ENCODE results near the gene GHR. TPM values are rescaled to one million over a fixed set of nuclear protein-coding genes. Genes with fewer than 3 reads are reported as not detected.

GHR gene
- total RNA-seq, 1 donor from 2014 or later, result 0.61 TPM

GRCh38 chr5:42745856-42746255, 322.6 kb downstream of the GHR start:
- Mint-ChIP-seq H3K27me3 (ENCODE audit: low read depth) (no peaks in the 10 kb centered on the region), H3K36me3 (ENCODE audit: low read depth) (no peaks in the 10 kb centered on the region), H3K4me1 (no peaks in the 10 kb centered on the region), H3K27ac (ENCODE audit: unreplicated experiment) (no peak overlapping the region), H3K4me3 (no peak overlapping the region), H3K9me3 (no peaks in the 10 kb centered on the region)
- TF ChIP-seq, protein P1, sequence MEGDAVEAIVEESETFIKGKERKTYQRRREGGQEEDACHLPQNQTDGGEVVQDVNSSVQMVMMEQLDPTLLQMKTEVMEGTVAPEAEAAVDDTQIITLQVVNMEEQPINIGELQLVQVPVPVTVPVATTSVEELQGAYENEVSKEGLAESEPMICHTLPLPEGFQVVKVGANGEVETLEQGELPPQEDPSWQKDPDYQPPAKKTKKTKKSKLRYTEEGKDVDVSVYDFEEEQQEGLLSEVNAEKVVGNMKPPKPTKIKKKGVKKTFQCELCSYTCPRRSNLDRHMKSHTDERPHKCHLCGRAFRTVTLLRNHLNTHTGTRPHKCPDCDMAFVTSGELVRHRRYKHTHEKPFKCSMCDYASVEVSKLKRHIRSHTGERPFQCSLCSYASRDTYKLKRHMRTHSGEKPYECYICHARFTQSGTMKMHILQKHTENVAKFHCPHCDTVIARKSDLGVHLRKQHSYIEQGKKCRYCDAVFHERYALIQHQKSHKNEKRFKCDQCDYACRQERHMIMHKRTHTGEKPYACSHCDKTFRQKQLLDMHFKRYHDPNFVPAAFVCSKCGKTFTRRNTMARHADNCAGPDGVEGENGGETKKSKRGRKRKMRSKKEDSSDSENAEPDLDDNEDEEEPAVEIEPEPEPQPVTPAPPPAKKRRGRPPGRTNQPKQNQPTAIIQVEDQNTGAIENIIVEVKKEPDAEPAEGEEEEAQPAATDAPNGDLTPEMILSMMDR (conservative IDR thresholded peaks at IDR 0.05), result no peak
- no peak for DNase-seq (ENCODE audit: low read depth, low spot score)

DNA sequence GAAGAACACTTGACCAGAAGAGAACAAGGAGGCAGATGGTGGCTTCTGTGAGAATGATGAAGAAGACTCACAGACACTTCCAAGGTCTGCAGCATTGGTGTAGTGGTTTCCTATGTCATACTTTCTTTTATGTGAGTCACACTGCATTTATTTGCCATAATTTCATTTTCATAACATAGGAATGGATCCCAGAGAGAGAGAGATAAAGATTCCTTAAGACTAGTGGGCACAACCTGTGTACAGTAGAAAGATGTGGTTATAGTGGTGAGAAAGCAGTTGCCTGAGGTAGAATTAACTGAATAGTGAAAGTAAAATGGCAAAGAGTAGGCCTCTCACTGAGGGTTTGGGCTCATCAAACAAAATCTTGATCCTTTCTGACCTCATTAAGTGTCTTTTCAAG, 325.8 kb downstream of the GHR start:
- Mint-ChIP-seq H3K4me3 (no peak overlapping the region), H3K27me3 (ENCODE audit: low read depth) (no peaks in the 10 kb centered on the region), H3K4me1 (no peaks in the 10 kb centered on the region), H3K27ac (ENCODE audit: unreplicated experiment) (no peak overlapping the region), H3K36me3 (ENCODE audit: low read depth) (no peaks in the 10 kb centered on the region), H3K9me3 (no peaks in the 10 kb centered on the region)
- DNase-seq (ENCODE audit: low read depth, low spot score), result no peak
- TF ChIP-seq, protein P1 (conservative IDR thresholded peaks at IDR 0.05), result no peak

DNA sequence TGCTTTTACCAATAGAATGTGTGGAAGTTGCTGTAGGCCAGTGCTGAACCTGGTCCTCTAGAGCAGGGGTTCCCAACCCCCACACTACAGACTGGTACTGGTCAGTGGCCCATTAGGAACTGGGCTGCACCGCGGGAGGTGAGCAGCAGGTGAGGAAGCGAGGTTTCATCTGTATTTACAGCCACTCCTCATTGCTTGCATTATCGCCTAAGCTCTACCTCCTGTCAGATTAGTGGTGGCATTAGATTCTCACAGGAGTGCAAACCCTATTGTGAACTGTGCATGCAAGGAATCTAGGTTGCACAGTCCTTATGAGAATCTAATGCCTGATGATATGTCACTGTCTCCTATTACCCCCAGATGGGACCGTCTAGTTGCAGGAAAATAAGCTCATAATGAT, 327.3 kb downstream of the GHR start:
- no peak overlapping the region for H3K4me3 Mint-ChIP-seq
- H3K27me3 Mint-ChIP-seq (ENCODE audit: low read depth), result no peaks in the 10 kb centered on the region
- H3K9me3 Mint-ChIP-seq, result no peaks in the 10 kb centered on the region
- H3K36me3 Mint-ChIP-seq (ENCODE audit: low read depth), result no peaks in the 10 kb centered on the region
- DNase-seq (ENCODE audit: low read depth, low spot score), result no peak
- no peaks in the 10 kb centered on the region for H3K4me1 Mint-ChIP-seq
- TF ChIP-seq, protein P1 (conservative IDR thresholded peaks at IDR 0.05), result no peak
- no peak overlapping the region for H3K27ac Mint-ChIP-seq (ENCODE audit: unreplicated experiment)

DNA sequence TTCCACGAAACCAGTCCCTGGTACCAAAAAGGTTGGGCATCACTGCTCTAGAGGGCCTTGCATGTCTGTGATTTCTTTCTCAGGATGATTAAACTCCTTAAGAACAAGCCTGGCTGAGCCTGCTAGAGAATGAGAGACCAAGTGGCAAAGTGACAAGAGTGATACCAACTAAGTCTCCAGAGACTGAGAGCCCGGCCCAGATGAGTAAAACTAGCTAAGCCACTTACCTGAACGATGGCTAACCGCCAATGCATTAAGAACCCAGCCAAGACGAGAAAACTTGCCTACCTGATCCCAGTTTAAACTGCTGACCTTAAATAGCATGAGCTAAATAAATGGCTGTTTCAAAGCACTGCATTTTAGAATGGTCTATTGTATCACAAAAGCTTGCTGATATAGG, 327.8 kb downstream of the GHR start:
- no peak for DNase-seq (ENCODE audit: low read depth, low spot score)
- TF ChIP-seq, protein P1 (conservative IDR thresholded peaks at IDR 0.05), result no peak
- H3K4me3 Mint-ChIP-seq, result no peak overlapping the region
- H3K27ac Mint-ChIP-seq (ENCODE audit: unreplicated experiment), result no peak overlapping the region
- no peaks in the 10 kb centered on the region for H3K9me3 Mint-ChIP-seq
- H3K27me3 Mint-ChIP-seq (ENCODE audit: low read depth), result no peaks in the 10 kb centered on the region
- H3K4me1 Mint-ChIP-seq, result no peaks in the 10 kb centered on the region
- H3K36me3 Mint-ChIP-seq (ENCODE audit: low read depth), result no peaks in the 10 kb centered on the region

- no peaks in the 10 kb centered on the region for H3K9me3 Mint-ChIP-seq
Observed at GRCh38 chr5:42753099-42753498, 329.9 kb downstream of the GHR start.

More at GRCh38 chr5:42753099-42753498, 329.9 kb downstream of the GHR start:
- H3K4me3 Mint-ChIP-seq, result no peak overlapping the region
- DNase-seq (ENCODE audit: low read depth, low spot score), result no peak
- no peak overlapping the region for H3K27ac Mint-ChIP-seq (ENCODE audit: unreplicated experiment)
- no peaks in the 10 kb centered on the region for H3K4me1 Mint-ChIP-seq
- H3K27me3 Mint-ChIP-seq (ENCODE audit: low read depth), result no peaks in the 10 kb centered on the region
- TF ChIP-seq, protein P1 (conservative IDR thresholded peaks at IDR 0.05), result no peak
- H3K36me3 Mint-ChIP-seq (ENCODE audit: low read depth), result no peaks in the 10 kb centered on the region

Data from neural crest cell (in vitro differentiated cells).